ENCODE results near the gene PWWP2B. TPM values are rescaled to one million over a fixed set of nuclear protein-coding genes. Genes with fewer than 3 reads are reported as not detected.

PWWP2B gene
- total RNA-seq, 4 donors from 2014 or later: 45.9 to 129 (median 61.2) TPM

GRCh38 chr10:132420981-132421846, 24.2 kb downstream of the PWWP2B start:
- TF ChIP-seq POLR2A (IDR thresholded peaks at IDR 0.05) (peak; percentile 74), CTCF (IDR thresholded peaks at IDR 0.05) (peak in 1 of 5 experiments; percentile 1), EP300 (IDR thresholded peaks at IDR 0.05; ENCODE audit: low read depth) (no peak), POLR2AphosphoS5 (IDR thresholded peaks at IDR 0.05) (peak; percentile 40 to 45 (median 42))
- peaks cover 50 to 77% (median 68%) of the 10 kb centered on the region in 4 donors for H3K4me1 ChIP-seq
- intact Hi-C loops (cut with DNase I; ENCODE audit: low total_unique reads): no loop called here

GRCh38 chr10:132421847-132422751, 25.1 kb downstream of the PWWP2B start:
- Histone ChIP-seq H3K4me3 (peak overlapping the region in 1 of 4 donors; percentile 11), H3K36me3 (no peaks in the 10 kb centered on the region), H3K4me1 (peaks cover 50 to 68% (median 60%) of the 10 kb centered on the region in 4 donors), H3K27ac (peak overlapping the region; percentile 92 to 98 (median 97)), H3K27me3 (no peaks in the 10 kb centered on the region), H3K9me3 (no peaks in the 10 kb centered on the region)
- intact Hi-C loops (cut with DNase I; ENCODE audit: low total_unique reads): no loop called here
- DNase-seq: peak; percentile 78
- in situ Hi-C loops (cut with MboI; ENCODE audit: low pct_ligation_motif_present in 1 of 4, low pct_unique_long_range_greater_than_20kb in 1 of 4, low sequenced_read_pairs in 3 of 4): no loop called here
- WGBS, 2 donors (ENCODE audit: low coverage in 1 of 2): 62 to 92% methylated on average over 2 to 28 of the region's 30 CpGs
- no peak for TF ChIP-seq CTCF (IDR thresholded peaks at IDR 0.05)
- no peak for TF ChIP-seq EP300 (IDR thresholded peaks at IDR 0.05; ENCODE audit: low read depth)
- TF ChIP-seq POLR2A (IDR thresholded peaks at IDR 0.05): no peak
- no peak for TF ChIP-seq POLR2AphosphoS5 (IDR thresholded peaks at IDR 0.05)

More at GRCh38 chr10:132420981-132421846, 24.2 kb downstream of the PWWP2B start:
- Histone ChIP-seq H3K27ac (peak overlapping the region; percentile 92 to 98 (median 97)), H3K36me3 (no peaks in the 10 kb centered on the region), H3K27me3 (no peaks in the 10 kb centered on the region), H3K9me3 (no peaks in the 10 kb centered on the region), H3K4me3 (peak overlapping the region in 1 of 4 donors; percentile 27)
- in situ Hi-C loops (cut with MboI; ENCODE audit: low pct_ligation_motif_present in 1 of 4, low pct_unique_long_range_greater_than_20kb in 1 of 4, low sequenced_read_pairs in 3 of 4): no loop called here
- DNase-seq: peak; percentile 90
- 11 to 20% methylated on average over 1 to 18 of the region's 33 CpGs for WGBS, 2 donors (ENCODE audit: low coverage in 1 of 2)

GRCh38 chr10:132422903-132423825, 26.2 kb downstream of the PWWP2B start:
- in situ Hi-C loops (cut with MboI; ENCODE audit: low pct_ligation_motif_present in 1 of 4, low pct_unique_long_range_greater_than_20kb in 1 of 4, low sequenced_read_pairs in 3 of 4): no loop called here
- Histone ChIP-seq H3K27ac (peak overlapping the region; percentile 92 to 98 (median 97)), H3K9me3 (no peaks in the 10 kb centered on the region), H3K36me3 (no peaks in the 10 kb centered on the region), H3K27me3 (no peaks in the 10 kb centered on the region), H3K4me1 (peaks cover 46 to 57% (median 50%) of the 10 kb centered on the region in 4 donors), H3K4me3 (no peak overlapping the region)
- no peak for DNase-seq
- WGBS, 2 donors (ENCODE audit: low coverage in 1 of 2): 60 to 88% methylated on average over 8 to 22 of the region's 26 CpGs
- intact Hi-C loops (cut with DNase I; ENCODE audit: low total_unique reads): no loop called here
- TF ChIP-seq EP300 (IDR thresholded peaks at IDR 0.05; ENCODE audit: low read depth): no peak
- TF ChIP-seq POLR2A (IDR thresholded peaks at IDR 0.05): peak; percentile 13
- TF ChIP-seq POLR2AphosphoS5 (IDR thresholded peaks at IDR 0.05): peak in 2 of 3 donors; percentile 26 to 52
